ENCODE measurements around the gene IAH1.

DNA sequence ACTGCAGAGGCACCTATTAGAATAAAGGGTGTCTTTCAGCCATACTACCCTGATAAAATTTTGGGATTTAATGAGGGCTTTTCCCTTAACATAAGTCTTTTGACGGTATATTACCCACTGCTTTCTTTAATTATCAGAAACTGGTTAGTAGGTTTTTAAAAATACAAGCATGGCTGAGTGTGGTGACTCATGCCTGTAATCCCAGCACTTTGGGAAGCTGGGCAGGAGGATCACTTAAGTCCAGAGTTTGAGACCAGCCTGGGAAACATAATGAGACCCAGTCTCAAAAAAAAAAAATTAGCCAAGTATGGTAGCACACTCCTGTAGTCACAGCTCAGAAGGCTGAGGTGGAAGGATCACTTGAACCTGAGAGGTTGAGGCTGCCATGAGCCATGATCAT, 34.8 kb upstream of the IAH1 start:
- TF ChIP-seq SETDB1 (IDR thresholded peaks at IDR 0.05; ENCODE audit: insufficient read length, low read length) (no peak), ZNF561 (tag by site-specific recombination; IDR thresholded peaks at IDR 0.05; ENCODE audit: borderline replicate concordance) (no peak), ZNF792 (tag by site-specific recombination; IDR thresholded peaks at IDR 0.05) (no peak), ZBTB7A (tag by site-specific recombination; IDR thresholded peaks at IDR 0.05; ENCODE audit: low read depth) (no peak), ZNF830 (tag by site-specific recombination; IDR thresholded peaks at IDR 0.05; ENCODE audit: low read depth) (no peak), ZNF248 (tag by site-specific recombination; IDR thresholded peaks at IDR 0.05) (no peak), ZNF311 (tag by site-specific recombination; IDR thresholded peaks at IDR 0.05; ENCODE audit: borderline replicate concordance) (no peak), ZFP37 (tag by site-specific recombination; IDR thresholded peaks at IDR 0.05) (no peak), KLF16 (tag by site-specific recombination; IDR thresholded peaks at IDR 0.05) (no peak), HOXC10 (CRISPR knock-in tag; IDR thresholded peaks at IDR 0.05) (no peak)
- TF ChIP-seq, protein P1, sequence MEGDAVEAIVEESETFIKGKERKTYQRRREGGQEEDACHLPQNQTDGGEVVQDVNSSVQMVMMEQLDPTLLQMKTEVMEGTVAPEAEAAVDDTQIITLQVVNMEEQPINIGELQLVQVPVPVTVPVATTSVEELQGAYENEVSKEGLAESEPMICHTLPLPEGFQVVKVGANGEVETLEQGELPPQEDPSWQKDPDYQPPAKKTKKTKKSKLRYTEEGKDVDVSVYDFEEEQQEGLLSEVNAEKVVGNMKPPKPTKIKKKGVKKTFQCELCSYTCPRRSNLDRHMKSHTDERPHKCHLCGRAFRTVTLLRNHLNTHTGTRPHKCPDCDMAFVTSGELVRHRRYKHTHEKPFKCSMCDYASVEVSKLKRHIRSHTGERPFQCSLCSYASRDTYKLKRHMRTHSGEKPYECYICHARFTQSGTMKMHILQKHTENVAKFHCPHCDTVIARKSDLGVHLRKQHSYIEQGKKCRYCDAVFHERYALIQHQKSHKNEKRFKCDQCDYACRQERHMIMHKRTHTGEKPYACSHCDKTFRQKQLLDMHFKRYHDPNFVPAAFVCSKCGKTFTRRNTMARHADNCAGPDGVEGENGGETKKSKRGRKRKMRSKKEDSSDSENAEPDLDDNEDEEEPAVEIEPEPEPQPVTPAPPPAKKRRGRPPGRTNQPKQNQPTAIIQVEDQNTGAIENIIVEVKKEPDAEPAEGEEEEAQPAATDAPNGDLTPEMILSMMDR (tag by site-specific recombination; IDR thresholded peaks at IDR 0.05), result no peak
- TF ChIP-seq, protein P2, sequence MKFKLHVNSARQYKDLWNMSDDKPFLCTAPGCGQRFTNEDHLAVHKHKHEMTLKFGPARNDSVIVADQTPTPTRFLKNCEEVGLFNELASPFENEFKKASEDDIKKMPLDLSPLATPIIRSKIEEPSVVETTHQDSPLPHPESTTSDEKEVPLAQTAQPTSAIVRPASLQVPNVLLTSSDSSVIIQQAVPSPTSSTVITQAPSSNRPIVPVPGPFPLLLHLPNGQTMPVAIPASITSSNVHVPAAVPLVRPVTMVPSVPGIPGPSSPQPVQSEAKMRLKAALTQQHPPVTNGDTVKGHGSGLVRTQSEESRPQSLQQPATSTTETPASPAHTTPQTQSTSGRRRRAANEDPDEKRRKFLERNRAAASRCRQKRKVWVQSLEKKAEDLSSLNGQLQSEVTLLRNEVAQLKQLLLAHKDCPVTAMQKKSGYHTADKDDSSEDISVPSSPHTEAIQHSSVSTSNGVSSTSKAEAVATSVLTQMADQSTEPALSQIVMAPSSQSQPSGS (tag by site-specific recombination; IDR thresholded peaks at IDR 0.05; ENCODE audit: low read depth), result no peak

All from HEK293 (cell line).